A673 (cell line): ENCODE results near the gene IKBIP.

Experiments
- CTCF ChIP-seq: fragments of 300-800, 200-600 bp; sonication (generic); conservative IDR thresholded peaks from 2 replicates; pipeline ENCODE4 v1.5.1; 2017; ENCODE audit warnings: low read depth, mild to moderate bottlenecking, antibody characterized with exemption, low read length, moderate library complexity, mixed read lengths
- EZH2 ChIP-seq: fragments of 200-600 bp; sonication (generic); IDR thresholded peaks from 2 replicates; pipeline ENCODE4 v1.6.1; 2017; ENCODE audit warnings: borderline replicate concordance, low read depth, mild to moderate bottlenecking, mixed read lengths, antibody characterized with exemption, low read length; ENCODE audit not compliant: poor library complexity, severe bottlenecking

- peak; percentile 25; the same call in 1 of the 2 replicates for TF ChIP-seq CTCF
- TF ChIP-seq EZH2, result no peak
Observed at GRCh38 chr12:98606359-98606988, 38.1 kb downstream of the IKBIP start.
